SK-N-MC (cell line): ENCODE data around the gene SLC35F1.

Experiments used
- DNase-seq: peaks from one replicate; pipeline ENCODE4 v3.0.0-alpha.2; 2011; ENCODE audit warnings: low read depth, low spot score
- H3K27ac ChIP-seq: fragments of 200-600 bp; sonication (generic); 2 replicates; pipeline ENCODE4 v1.5.1; 2016; ENCODE audit warnings: mixed run types
- H3K36me3 ChIP-seq: fragments of 200-600 bp; sonication (generic); 2 replicates; pipeline ENCODE4 v1.6.1; 2017; ENCODE audit warnings: antibody characterized with exemption, low read length, mixed read lengths; ENCODE audit not compliant: insufficient read depth
- H3K4me3 ChIP-seq: fragments of 200-600 bp; sonication (generic); 2 replicates; pipeline ENCODE4 v1.5.1; 2016
- H3K9ac ChIP-seq: fragments of 200-600 bp; sonication (generic); 2 replicates; pipeline ENCODE4 v1.8.0; 2017; ENCODE audit warnings: mixed run types, mixed read lengths; ENCODE audit not compliant: insufficient read length
- H3K9me3 ChIP-seq: fragments of 200-600 bp; sonication (generic); 2 replicates; pipeline ENCODE4 v1.6.1; 2017; ENCODE audit warnings: low read depth, mild to moderate bottlenecking, antibody characterized with exemption, low read length, moderate library complexity, mixed read lengths
- EZH2 ChIP-seq: fragments of 200-600 bp; sonication (generic); IDR thresholded peaks from one replicate; pipeline ENCODE4 v1.6.1; 2017; ENCODE audit warnings: antibody characterized with exemption
- FOXP2 ChIP-seq: optimal IDR thresholded peaks from 2 replicates; pipeline ENCODE3; 2011; ENCODE audit warnings: mild to moderate bottlenecking, moderate library complexity; ENCODE audit not compliant: insufficient read depth; ENCODE audit errors: extremely low read length, control extremely low read depth
- POLR2AphosphoS5 ChIP-seq: IDR thresholded peaks from 2 replicates; pipeline ENCODE4 v1.6.1; 2012; ENCODE audit warnings: mild to moderate bottlenecking, low read depth, low read length, borderline replicate concordance

Gene SLC35F1

GRCh38 chr6:118246406-118246805 lies 339.3 kb downstream of the SLC35F1 start:
- H3K9ac ChIP-seq, result no peak overlapping the region
- H3K9me3 ChIP-seq, result no peaks in the 10 kb centered on the region; the same call in 1 of the 2 replicates
- H3K36me3 ChIP-seq, result no peaks in the 10 kb centered on the region
- no peak overlapping the region for H3K27ac ChIP-seq
- no peak for TF ChIP-seq POLR2AphosphoS5
- no peak for DNase-seq
- no peak overlapping the region for H3K4me3 ChIP-seq

GRCh38 chr6:118248171-118248570 lies 341.1 kb downstream of the SLC35F1 start:
- no peaks in the 10 kb centered on the region for H3K36me3 ChIP-seq
- TF ChIP-seq EZH2 (no peak), FOXP2 (no peak), POLR2AphosphoS5 (no peak)
- no peak overlapping the region for H3K4me3 ChIP-seq
- no peak overlapping the region for H3K9ac ChIP-seq
- no peak for DNase-seq
- no peaks in the 10 kb centered on the region; the same call in 1 of the 2 replicates for H3K9me3 ChIP-seq
- H3K27ac ChIP-seq, result no peak overlapping the region

GRCh38 chr6:118249680-118250079 lies 342.6 kb downstream of the SLC35F1 start:
- H3K36me3 ChIP-seq, result no peaks in the 10 kb centered on the region
- no peak overlapping the region for H3K27ac ChIP-seq
- no peak overlapping the region for H3K9ac ChIP-seq
- peak; percentile 59 for DNase-seq
- TF ChIP-seq POLR2AphosphoS5 (peak; percentile 45; the same call in 1 of the 2 replicates), EZH2 (no peak), FOXP2 (no peak)
- peak overlapping the region; percentile 57 for H3K4me3 ChIP-seq
- no peaks in the 10 kb centered on the region; the same call in 1 of the 2 replicates for H3K9me3 ChIP-seq

DNA sequence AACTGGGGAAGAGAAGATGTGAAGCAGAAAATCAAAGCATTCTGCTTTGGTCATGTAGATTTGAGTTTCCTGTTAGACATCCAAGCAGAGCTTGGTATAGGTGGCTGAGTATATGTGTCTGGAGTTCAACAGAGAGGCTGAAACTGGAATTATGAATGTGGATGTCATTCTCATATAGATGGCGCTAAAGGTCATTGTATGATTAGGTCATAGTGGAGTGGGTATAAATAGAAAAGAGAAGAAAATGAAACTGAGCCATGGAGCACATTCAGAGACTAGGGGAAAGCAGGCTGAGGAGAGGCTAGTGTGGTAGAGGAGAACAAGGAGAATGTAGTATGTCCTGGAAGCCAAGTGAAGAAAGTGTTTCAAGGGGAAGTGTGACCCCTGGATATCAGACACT lies 345.4 kb downstream of the SLC35F1 start:
- no peak overlapping the region for H3K27ac ChIP-seq
- no peak for TF ChIP-seq EZH2
- no peak for TF ChIP-seq FOXP2
- TF ChIP-seq POLR2AphosphoS5, result no peak
- DNase-seq, result no peak
- H3K9ac ChIP-seq, result no peak overlapping the region
- no peaks in the 10 kb centered on the region for H3K36me3 ChIP-seq
- H3K4me3 ChIP-seq, result no peak overlapping the region
- no peaks in the 10 kb centered on the region; the same call in 1 of the 2 replicates for H3K9me3 ChIP-seq

GRCh38 chr6:118253741-118254140 lies 346.7 kb downstream of the SLC35F1 start:
- Histone ChIP-seq H3K9ac (no peak overlapping the region), H3K9me3 (no peaks in the 10 kb centered on the region), H3K4me3 (no peak overlapping the region), H3K27ac (no peak overlapping the region), H3K36me3 (no peaks in the 10 kb centered on the region)
- no peak for TF ChIP-seq EZH2
- TF ChIP-seq FOXP2, result no peak
- TF ChIP-seq POLR2AphosphoS5, result no peak
- no peak for DNase-seq

- Histone ChIP-seq H3K4me3 (no peak overlapping the region), H3K9me3 (no peaks in the 10 kb centered on the region), H3K36me3 (no peaks in the 10 kb centered on the region), H3K27ac (no peak overlapping the region), H3K9ac (no peak overlapping the region)
- no peak for DNase-seq
- TF ChIP-seq EZH2 (no peak), POLR2AphosphoS5 (no peak), FOXP2 (no peak)
These were observed 353.8 kb downstream of the SLC35F1 start for GRCh38 chr6:118260833-118261232.

- H3K27ac ChIP-seq, result no peak overlapping the region
- no peak overlapping the region for H3K9ac ChIP-seq
- TF ChIP-seq EZH2 (no peak), FOXP2 (no peak), POLR2AphosphoS5 (no peak)
- H3K9me3 ChIP-seq, result no peaks in the 10 kb centered on the region
- DNase-seq, result no peak
- H3K36me3 ChIP-seq, result no peaks in the 10 kb centered on the region
- H3K4me3 ChIP-seq, result no peak overlapping the region
These were observed 356.9 kb downstream of the SLC35F1 start for GRCh38 chr6:118263921-118264486.

DNA sequence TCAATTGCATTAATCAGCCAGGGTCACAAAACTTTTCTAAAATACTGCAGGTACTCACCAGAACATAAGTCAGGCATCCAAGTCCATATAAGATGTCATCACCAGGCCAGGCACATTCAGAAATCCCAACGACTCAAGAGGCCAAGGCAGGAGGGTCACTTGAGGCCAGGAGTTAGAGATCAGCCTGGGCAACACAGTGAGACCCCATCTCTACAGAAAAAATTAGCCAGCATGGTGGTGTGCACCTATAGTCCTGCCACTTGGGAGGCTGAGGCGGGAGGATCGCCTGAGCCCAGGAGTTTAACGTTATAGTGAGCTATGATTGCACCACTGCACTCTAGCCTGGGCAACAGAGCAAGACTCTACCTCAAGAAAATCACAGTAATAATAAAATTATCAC lies 362.6 kb downstream of the SLC35F1 start:
- Histone ChIP-seq H3K27ac (no peak overlapping the region), H3K9ac (no peak overlapping the region), H3K4me3 (no peak overlapping the region), H3K36me3 (no peaks in the 10 kb centered on the region), H3K9me3 (no peaks in the 10 kb centered on the region)
- DNase-seq, result no peak
- TF ChIP-seq POLR2AphosphoS5 (no peak), EZH2 (no peak), FOXP2 (no peak)

DNA sequence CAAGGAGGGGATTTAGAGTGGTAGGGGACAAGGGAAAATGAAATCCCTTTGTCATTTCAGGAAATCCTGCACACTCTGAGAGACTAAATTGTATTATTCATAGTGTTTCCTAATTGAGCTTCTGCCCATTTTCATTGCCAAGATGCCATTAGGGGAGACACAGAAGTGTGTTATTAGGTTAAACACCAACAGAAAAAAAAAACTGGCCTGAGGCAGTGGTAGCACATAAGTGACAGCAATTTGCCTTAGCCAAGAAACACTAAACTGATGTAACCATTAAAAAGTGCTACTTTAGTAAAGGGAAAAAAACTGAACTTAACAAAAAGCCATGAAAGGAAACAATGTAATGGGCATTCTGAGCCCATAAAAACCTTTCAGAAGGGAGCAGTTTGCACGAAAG lies 370.6 kb downstream of the SLC35F1 start:
- Histone ChIP-seq H3K4me3 (no peak overlapping the region), H3K9ac (no peak overlapping the region), H3K36me3 (no peaks in the 10 kb centered on the region), H3K27ac (no peak overlapping the region), H3K9me3 (no peaks in the 10 kb centered on the region)
- DNase-seq, result no peak
- TF ChIP-seq POLR2AphosphoS5 (no peak), FOXP2 (no peak), EZH2 (no peak)
